Measurements from ENCODE around the gene ART4.
A peak's percentile ranks its signal among the peaks of the same experiment; 100 is the strongest.

ART4 gene

DNA sequence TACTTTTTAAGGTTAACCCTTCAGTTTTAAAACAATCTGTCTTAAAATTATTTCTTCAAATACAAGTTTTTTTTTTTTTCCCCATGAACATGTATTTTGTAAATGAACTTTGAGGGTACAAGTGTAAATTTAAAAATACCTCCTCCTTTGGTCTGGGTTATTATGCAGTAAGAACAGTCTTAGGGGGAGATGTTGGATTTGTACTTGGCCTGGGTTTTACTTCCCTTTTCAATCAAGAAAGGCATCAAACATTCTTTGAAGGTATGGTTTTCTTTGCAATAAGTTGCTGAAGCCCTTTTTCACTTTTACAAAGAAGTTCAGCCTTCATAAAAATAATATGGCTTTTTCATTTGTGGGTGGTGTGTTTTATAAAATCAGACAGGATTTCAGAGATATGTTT lies 60.6 kb downstream of the ART4 start:
- no peak for DNase-seq (ENCODE audit: low read depth)
- no peak overlapping the region for H3K4me3 ChIP-seq (ENCODE audit: low read depth, low read length)
- TF ChIP-seq, protein P1, sequence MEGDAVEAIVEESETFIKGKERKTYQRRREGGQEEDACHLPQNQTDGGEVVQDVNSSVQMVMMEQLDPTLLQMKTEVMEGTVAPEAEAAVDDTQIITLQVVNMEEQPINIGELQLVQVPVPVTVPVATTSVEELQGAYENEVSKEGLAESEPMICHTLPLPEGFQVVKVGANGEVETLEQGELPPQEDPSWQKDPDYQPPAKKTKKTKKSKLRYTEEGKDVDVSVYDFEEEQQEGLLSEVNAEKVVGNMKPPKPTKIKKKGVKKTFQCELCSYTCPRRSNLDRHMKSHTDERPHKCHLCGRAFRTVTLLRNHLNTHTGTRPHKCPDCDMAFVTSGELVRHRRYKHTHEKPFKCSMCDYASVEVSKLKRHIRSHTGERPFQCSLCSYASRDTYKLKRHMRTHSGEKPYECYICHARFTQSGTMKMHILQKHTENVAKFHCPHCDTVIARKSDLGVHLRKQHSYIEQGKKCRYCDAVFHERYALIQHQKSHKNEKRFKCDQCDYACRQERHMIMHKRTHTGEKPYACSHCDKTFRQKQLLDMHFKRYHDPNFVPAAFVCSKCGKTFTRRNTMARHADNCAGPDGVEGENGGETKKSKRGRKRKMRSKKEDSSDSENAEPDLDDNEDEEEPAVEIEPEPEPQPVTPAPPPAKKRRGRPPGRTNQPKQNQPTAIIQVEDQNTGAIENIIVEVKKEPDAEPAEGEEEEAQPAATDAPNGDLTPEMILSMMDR (IDR thresholded peaks at IDR 0.05; ENCODE audit: low read depth, low read length, missing control alignments), result no peak

DNA sequence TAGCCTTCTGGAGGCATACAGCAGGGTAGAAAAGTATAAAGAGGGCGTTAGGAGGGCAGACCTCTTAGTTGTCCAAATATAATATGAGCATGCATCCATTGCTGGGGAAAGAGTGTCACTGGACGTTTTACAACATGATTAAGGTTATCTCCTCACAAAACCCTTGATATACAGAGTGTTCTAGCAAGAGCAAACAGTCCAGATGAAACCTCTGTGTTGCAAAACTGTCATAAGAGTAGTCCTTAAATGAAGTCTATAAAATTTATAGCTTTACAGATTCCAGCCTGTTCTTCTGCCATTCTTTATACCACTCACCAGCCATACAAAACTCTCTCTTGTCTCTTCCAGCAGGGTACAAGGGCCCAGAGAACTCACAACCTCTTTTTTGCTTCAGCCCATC lies 61.8 kb downstream of the ART4 start:
- H3K4me3 ChIP-seq (ENCODE audit: low read depth, low read length), result no peak overlapping the region
- TF ChIP-seq, protein P1 (IDR thresholded peaks at IDR 0.05; ENCODE audit: low read depth, low read length, missing control alignments), result no peak
- no peak for DNase-seq (ENCODE audit: low read depth)

DNA sequence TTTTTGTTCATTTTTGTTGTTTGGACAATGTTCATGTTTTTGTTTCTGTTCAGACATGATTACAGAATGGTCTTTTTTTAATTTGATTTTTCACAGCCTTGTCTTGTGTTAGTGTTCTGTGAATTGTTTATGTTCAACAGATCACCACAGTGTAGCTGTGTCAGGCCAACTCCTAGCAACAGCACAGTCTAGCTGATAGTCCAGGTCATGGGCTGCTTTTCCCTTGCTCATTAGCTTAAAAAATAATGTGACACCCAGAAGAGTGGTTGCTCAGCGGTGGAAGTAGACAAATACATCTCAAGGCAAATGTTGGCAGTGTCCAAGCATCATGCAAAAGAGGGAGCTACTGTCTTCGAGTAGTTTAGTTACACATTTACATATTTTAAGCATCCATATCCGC lies 62.5 kb downstream of the ART4 start:
- H3K4me3 ChIP-seq (ENCODE audit: low read depth, low read length), result no peak overlapping the region
- DNase-seq (ENCODE audit: low read depth), result no peak
- TF ChIP-seq, protein P1 (IDR thresholded peaks at IDR 0.05; ENCODE audit: low read depth, low read length, missing control alignments), result no peak

DNA sequence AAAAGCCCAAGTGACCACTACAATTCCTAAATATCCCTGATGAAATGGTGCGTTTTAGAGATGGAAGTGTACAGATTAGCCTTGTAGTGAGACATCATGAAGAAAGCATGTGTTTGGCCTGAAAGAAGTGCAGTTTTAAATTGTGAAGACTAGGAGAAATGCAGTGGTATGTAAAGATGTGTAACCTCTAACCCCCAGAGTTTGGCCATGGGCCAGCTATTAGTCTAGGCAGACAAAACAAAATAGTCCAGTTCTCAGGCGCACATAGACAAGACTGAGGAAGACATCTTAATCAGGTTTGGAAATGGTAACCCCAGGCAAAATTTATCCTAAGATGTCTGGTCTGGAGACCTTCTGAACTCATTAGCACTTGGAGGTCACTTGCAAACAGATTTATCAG lies 63.5 kb downstream of the ART4 start:
- H3K4me3 ChIP-seq (ENCODE audit: low read depth, low read length), result no peak overlapping the region
- DNase-seq (ENCODE audit: low read depth), result no peak
- TF ChIP-seq, protein P1 (IDR thresholded peaks at IDR 0.05; ENCODE audit: low read depth, low read length, missing control alignments), result no peak

DNA sequence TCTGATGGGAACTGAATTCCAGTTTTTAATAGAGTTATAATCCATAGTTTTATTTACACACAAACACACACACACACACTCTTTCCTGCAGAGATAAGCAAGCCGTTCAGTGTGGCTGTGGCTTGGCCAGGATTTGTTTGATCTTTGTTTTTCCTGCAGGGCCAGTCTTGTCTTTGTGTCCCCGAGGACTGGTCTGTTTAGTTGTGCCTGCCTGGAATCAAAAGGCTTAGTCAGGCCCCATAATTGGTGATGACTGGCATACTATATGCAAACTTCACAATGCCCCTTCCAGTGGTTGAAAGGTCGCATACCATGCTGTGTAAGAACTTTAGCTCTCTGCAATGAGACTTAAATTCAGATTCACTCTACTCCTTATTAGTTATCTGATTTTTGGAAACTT lies 66.1 kb downstream of the ART4 start:
- no peak overlapping the region for H3K4me3 ChIP-seq (ENCODE audit: low read depth, low read length)
- DNase-seq (ENCODE audit: low read depth), result no peak
- TF ChIP-seq, protein P1 (IDR thresholded peaks at IDR 0.05; ENCODE audit: low read depth, low read length, missing control alignments), result no peak

DNA sequence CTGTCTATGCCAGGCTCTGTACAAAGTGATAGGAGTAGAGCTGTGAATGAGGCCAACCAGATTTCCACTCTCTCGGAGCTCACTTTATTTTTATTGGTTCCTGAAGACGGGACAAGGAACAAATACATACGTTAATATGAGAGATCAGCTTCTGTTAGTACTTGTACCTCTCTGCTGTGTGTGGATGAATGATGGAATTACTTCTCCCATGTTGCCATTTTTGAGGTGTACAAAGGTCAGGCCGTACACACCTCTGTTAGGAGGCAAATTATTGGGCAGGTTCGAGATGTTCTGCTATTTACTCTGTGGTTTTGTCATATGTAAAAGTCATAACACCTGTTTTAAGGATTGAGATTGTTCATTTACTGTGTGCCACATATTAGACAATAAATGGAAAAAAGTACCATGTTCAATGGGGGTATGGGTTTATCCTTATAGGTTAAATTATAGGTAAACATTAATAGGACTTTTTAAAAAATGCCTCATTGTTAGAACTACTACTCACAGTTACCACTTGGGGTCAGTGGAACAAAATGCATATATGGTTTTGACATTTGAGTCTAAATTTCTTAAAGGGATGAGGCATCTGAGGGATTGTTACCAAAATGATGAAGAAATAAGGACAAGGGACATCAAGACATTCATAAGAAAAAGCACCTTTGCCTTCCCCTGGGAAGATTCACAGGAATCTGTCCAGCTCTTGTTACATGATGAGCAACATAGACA lies 66.9 kb downstream of the ART4 start:
- no peak for DNase-seq (ENCODE audit: low read depth)
- H3K4me3 ChIP-seq (ENCODE audit: low read depth, low read length), result no peak overlapping the region
- TF ChIP-seq, protein P1 (IDR thresholded peaks at IDR 0.05; ENCODE audit: low read depth, low read length, missing control alignments), result peak; percentile 35

DNA sequence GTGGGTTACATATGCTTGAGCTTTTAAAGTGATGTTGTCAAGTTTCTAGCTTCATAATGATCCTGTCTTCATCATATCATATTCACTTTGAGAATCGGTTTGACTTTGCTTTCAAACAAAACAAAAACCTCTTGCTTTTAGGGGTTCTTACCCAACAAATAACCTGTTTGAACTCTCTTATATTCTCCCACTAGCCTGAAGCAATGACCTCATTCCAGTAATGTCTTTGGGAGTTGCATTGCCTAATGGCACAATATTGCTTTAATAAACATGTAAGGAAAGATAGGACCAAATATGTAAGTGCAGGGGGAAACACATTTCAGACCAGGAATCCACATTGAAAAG lies 67.7 kb downstream of the ART4 start:
- no peak overlapping the region; the same call in 1 of the 2 replicates for H3K4me3 ChIP-seq (ENCODE audit: low read depth, low read length)
- no peak for DNase-seq (ENCODE audit: low read depth)
- TF ChIP-seq, protein P1 (IDR thresholded peaks at IDR 0.05; ENCODE audit: low read depth, low read length, missing control alignments), result no peak
